Uterus (tissue), 2 donors: ENCODE results near the gene NOX3.

Experiments used
- CTCF ChIP-seq, 4 experiments: fragments of 200-600 bp in 2 of 4; fragments of 450-650 bp in 2 of 4; sonication (generic) in 2 of 4; IDR thresholded peaks; one replicate each; pipeline ENCODE4 v1.5.1; 2016 to 2019; ENCODE audit warnings: antibody characterized with exemption in 4 of 4, mild to moderate bottlenecking in 2 of 4, moderate library complexity in 1 of 4
- POLR2A ChIP-seq, 2 donors: fragments of 450-650 bp; IDR thresholded peaks; one replicate each; pipeline ENCODE4 v1.6.1; 2016; ENCODE audit warnings: antibody characterized with exemption in 2 of 2, mild to moderate bottlenecking in 1 of 2, moderate library complexity in 1 of 2

- no peak for TF ChIP-seq CTCF (IDR thresholded peaks at IDR 0.05)
- no peak for TF ChIP-seq POLR2A (IDR thresholded peaks at IDR 0.05)
These were observed 82.4 kb downstream of the NOX3 start for GRCh38 chr6:155373276-155373675.
